ENCODE data around the gene R3HDM4.
A peak's percentile ranks its signal among the peaks of the same experiment; 100 is the strongest.

The R3HDM4 gene

GRCh38 chr19:938233-938923, 25.4 kb upstream of the R3HDM4 start:
- Histone ChIP-seq H3K27me3 (no peaks in the 10 kb centered on the region), H3K9me3 (no peaks in the 10 kb centered on the region), H3K4me3 (ENCODE audit: low read depth, low read length) (no peak overlapping the region), H3K4me1 (peaks cover 33% of the 10 kb centered on the region), H3K36me3 (peaks cover 9% of the 10 kb centered on the region)
- DNase-seq = no peak
- TF ChIP-seq, protein P1, sequence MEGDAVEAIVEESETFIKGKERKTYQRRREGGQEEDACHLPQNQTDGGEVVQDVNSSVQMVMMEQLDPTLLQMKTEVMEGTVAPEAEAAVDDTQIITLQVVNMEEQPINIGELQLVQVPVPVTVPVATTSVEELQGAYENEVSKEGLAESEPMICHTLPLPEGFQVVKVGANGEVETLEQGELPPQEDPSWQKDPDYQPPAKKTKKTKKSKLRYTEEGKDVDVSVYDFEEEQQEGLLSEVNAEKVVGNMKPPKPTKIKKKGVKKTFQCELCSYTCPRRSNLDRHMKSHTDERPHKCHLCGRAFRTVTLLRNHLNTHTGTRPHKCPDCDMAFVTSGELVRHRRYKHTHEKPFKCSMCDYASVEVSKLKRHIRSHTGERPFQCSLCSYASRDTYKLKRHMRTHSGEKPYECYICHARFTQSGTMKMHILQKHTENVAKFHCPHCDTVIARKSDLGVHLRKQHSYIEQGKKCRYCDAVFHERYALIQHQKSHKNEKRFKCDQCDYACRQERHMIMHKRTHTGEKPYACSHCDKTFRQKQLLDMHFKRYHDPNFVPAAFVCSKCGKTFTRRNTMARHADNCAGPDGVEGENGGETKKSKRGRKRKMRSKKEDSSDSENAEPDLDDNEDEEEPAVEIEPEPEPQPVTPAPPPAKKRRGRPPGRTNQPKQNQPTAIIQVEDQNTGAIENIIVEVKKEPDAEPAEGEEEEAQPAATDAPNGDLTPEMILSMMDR (IDR thresholded peaks at IDR 0.05; ENCODE audit: low read depth, low read length) = no peak

DNA sequence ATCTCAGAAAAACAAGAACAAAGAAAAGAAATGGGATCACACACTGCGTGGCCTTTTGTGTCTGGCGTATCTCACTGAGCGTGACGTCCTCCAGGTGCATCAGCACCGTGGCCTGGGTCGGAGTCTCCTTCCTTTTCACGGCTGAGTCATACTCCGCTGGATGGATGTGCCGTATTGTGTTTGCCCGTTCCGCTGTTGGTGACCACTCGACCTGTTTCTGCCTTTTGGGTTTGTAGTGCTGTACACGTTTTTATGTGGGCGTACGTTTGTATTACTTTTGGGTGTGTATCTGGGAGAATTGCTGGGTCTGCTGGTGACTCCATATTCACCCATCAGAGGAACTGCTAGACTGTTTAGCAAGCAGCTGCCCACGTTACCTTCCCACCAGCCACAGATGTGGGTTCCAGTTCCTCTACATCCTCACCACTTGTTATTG, 24.3 kb upstream of the R3HDM4 start:
- DNase-seq = no peak
- TF ChIP-seq, protein P1 (IDR thresholded peaks at IDR 0.05; ENCODE audit: low read depth, low read length) = no peak
- Histone ChIP-seq H3K36me3 (peaks cover 9% of the 10 kb centered on the region), H3K27me3 (no peaks in the 10 kb centered on the region), H3K4me3 (ENCODE audit: low read depth, low read length) (no peak overlapping the region), H3K9me3 (no peaks in the 10 kb centered on the region), H3K4me1 (peaks cover 40% of the 10 kb centered on the region)

DNA sequence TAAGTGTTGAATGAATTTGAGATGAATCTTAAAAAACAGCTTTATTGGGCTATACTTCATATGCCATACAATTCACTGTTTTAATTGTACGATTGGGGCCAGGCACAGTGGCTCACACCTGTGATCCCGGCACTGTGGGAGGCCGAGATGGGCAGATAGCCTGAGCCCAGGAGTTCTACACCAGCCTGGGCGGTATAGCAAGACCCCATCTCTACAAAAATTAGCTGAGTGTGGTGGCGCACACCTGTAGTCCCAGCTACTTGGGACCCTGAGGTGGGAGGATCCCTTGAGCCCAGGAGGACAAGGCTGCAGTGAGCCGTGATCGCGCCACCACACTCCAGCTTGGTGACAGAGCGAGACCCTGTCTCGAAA, 23.1 kb upstream of the R3HDM4 start:
- Histone ChIP-seq H3K27me3 (no peaks in the 10 kb centered on the region), H3K4me1 (peaks cover 38% of the 10 kb centered on the region), H3K36me3 (peaks cover 12% of the 10 kb centered on the region), H3K4me3 (ENCODE audit: low read depth, low read length) (no peak overlapping the region), H3K9me3 (no peaks in the 10 kb centered on the region)
- DNase-seq = no peak
- TF ChIP-seq, protein P1 (IDR thresholded peaks at IDR 0.05; ENCODE audit: low read depth, low read length) = no peak

DNA sequence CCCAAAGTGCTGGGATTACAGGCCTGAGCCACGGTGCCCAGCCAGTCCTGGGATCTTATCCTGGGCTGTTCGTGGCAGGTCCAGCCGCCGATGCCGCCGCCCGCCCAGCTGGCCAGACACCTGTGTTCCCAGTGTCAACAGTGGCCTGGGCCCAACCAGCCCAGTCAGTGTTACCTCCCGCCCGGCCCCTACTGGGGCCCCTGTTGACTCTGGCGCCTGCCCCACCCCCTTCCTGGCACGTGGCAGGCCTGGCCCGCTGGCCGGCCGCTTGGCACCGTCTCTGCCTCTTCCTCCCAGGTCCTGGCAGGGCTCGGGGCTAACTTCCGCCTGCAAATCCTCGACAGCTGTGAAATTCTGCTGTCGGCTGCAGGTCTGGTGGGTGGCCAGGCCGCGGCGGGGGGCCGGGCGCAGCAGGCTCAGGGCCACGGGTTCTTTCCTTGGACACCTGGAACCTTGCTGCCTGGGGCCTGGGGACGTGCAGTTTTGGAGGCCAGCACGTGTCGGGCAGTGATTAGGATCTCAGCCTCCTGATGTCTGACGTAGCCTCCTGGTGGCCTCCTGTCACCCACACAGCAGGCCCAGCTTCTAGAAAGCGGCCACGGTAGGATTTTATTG, 22.0 kb upstream of the R3HDM4 start:
- H3K36me3 ChIP-seq = peaks cover 12% of the 10 kb centered on the region
- DNase-seq = peak; percentile 82

DNA sequence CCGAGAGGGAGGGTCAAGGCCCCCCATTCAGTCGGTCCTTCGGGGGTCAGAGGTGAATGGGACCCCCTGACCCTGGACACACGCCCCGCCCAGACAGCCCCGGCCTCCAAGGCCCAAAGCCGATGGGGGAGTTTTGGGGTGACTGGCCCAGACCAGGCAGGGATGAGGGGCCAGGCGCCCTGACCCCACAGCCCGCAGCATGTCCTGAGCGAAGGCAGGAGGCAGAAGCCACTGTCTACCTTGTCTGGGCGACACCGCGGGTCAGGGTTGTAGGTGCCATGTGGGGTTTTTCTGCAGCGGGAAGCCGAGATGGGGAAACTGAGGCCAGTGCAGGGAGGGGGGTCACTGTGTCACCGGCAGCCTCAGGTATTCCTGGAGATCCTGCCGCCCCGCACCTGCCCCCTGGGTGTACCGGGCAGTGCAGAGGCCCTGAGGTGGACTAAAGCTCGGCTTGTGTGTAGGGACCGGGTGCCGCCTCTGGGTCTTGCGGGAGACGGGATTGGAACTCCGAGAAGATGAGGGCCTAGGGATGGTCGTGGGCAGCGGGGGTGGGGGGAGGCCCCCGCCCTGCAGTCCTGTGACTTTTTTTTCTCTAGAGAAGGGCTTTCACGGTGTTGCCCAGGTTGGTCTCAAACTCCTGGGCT, 21.3 kb upstream of the R3HDM4 start:
- H3K27me3 ChIP-seq = no peaks in the 10 kb centered on the region
- no peak overlapping the region for H3K4me3 ChIP-seq (ENCODE audit: low read depth, low read length)
- no peak for DNase-seq
- TF ChIP-seq, protein P1 (IDR thresholded peaks at IDR 0.05; ENCODE audit: low read depth, low read length) = no peak
- peaks cover 17% of the 10 kb centered on the region for H3K36me3 ChIP-seq
- H3K9me3 ChIP-seq = no peaks in the 10 kb centered on the region
- peaks cover 25% of the 10 kb centered on the region for H3K4me1 ChIP-seq

More for the DNA sequence above, 22.0 kb upstream of the R3HDM4 start:
- no peaks in the 10 kb centered on the region for H3K27me3 ChIP-seq
- H3K4me3 ChIP-seq (ENCODE audit: low read depth, low read length) = no peak overlapping the region
- H3K9me3 ChIP-seq = no peaks in the 10 kb centered on the region
- TF ChIP-seq, protein P1 (IDR thresholded peaks at IDR 0.05; ENCODE audit: low read depth, low read length) = no peak
- peaks cover 29% of the 10 kb centered on the region for H3K4me1 ChIP-seq

DNA sequence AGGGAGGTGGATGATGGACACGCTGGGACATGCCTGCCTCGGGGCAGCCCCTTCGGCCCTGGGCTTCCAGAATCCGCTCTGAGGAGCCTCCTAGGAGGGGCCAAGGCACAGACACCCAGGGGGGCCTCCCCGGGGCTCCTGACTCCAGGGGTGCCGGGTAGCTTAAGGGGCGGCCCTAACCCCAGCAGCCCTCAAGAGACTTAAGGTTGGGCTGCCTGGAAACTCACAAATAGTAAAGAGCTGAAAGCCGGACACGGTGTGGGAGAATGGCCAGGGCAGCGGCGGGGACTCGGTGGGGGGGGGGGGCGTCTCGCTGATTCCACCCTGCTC, 20.5 kb upstream of the R3HDM4 start:
- TF ChIP-seq, protein P1 (IDR thresholded peaks at IDR 0.05; ENCODE audit: low read depth, low read length) = no peak
- DNase-seq = no peak
- no peaks in the 10 kb centered on the region for H3K27me3 ChIP-seq
- peaks cover 17% of the 10 kb centered on the region for H3K36me3 ChIP-seq
- H3K4me1 ChIP-seq = peaks cover 25% of the 10 kb centered on the region
- H3K9me3 ChIP-seq = no peaks in the 10 kb centered on the region
- H3K4me3 ChIP-seq (ENCODE audit: low read depth, low read length) = no peak overlapping the region

Data from BE2C (cell line).